IPS-18c (cell line): ENCODE measurements around the gene PLEKHN1.
"Not testable (repeated sequence)": the region's sequence is repeated elsewhere in the genome, so short reads cannot be mapped to it uniquely, and the experiment has no call there.

Experiments
- H3K4me3 ChIP-seq: 2 replicates; pipeline ENCODE4 v1.7.0; 2013; ENCODE audit warnings: low read depth, mild to moderate bottlenecking, low read length, moderate library complexity; ENCODE audit not compliant: insufficient read depth
- H3K9me3 ChIP-seq: one replicate; pipeline ENCODE4 v1.6.1; 2013; ENCODE audit warnings: mild to moderate bottlenecking, low read length, moderate library complexity; ENCODE audit not compliant: control insufficient read depth, insufficient read depth

The PLEKHN1 gene

GRCh38 chr1:965526-966134 is 652 bp upstream of the PLEKHN1 start:
- Histone ChIP-seq H3K9me3 (peaks cover 2% of the 10 kb centered on the region), H3K4me3 (no peak overlapping the region)

GRCh38 chr1:966704-967300 is 520 bp downstream of the PLEKHN1 start:
- Histone ChIP-seq H3K4me3 (peak overlapping the region; percentile 59), H3K9me3 (peaks cover 2% of the 10 kb centered on the region)

GRCh38 chr1:967466-968343 is 1.4 kb downstream of the PLEKHN1 start:
- peaks cover 2% of the 10 kb centered on the region for H3K9me3 ChIP-seq
- H3K4me3 ChIP-seq: no peak overlapping the region

- H3K9me3 ChIP-seq: peaks cover 2% of the 10 kb centered on the region
- no peak overlapping the region for H3K4me3 ChIP-seq
These were observed 3.1 kb downstream of the PLEKHN1 start for GRCh38 chr1:969260-969855.

DNA sequence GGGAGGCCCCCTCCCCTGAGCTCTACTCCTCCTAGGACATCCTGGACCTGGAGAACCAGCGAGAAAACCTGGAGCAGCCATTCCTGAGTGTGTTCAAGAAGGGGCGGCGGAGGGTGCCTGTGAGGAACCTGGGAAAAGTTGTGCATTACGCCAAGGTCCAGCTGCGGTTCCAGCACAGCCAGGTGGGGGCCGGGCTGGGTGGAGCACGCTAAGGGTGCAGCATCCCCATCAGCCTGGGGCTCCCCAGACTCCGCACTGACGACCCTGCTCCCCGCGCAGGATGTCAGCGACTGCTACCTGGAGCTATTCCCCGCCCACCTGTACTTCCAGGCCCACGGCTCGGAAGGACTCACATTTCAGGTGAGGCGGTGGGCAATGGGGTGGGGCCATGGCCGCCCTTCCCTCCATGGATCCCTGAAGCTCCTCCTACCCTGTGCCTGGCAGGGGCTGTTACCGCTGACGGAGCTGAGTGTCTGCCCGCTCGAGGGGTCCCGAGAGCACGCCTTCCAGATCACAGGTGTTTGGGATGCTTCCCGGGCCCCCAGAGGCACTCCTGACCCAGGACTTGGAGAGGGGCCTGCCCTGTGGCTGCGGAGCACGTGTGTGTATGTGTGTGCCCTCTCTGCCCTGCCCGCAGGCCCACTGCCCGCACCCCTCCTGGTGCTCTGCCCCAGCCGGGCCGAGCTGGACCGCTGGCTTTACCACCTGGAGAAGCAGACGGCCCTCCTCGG is 4.1 kb downstream of the PLEKHN1 start:
- H3K9me3 ChIP-seq: peaks cover 3% of the 10 kb centered on the region
- no peak overlapping the region for H3K4me3 ChIP-seq

DNA sequence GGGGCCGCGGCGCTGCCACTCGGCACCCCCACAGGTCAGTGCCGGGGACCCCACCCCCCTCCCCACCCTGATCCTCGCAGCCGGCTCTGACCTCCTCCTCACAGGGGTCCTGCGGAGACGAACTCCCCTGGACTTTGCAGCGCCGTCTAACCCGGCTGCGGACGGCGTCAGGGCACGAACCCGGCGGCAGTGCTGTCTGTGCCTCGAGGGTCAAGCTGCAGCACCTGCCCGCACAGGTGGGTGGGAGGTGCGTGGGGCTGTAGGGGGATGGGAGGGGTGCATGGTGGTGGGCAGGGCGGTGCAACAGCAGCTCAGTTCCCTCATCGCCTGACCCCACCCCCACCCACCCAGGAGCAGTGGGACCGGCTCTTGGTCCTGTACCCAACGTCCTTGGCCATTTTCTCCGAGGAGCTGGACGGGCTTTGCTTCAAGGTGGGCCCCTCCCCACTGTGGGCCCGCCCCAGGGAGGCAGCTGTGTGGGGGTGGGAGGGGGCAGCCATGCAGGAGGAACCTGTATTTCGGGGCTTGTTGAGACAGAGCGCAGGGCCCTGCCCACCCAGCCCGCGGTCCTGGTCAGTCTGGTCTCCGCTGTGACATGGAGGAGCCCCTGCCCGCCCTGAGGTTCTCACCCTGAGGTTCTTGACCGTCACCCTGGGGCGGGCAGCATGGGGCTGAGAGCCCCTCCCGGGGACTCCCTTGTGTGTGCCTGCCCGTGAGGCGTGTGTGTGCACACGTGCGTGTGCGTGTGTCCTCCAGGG is 4.9 kb downstream of the PLEKHN1 start:
- Histone ChIP-seq H3K9me3 (peaks cover 4% of the 10 kb centered on the region), H3K4me3 (no peak overlapping the region)

DNA sequence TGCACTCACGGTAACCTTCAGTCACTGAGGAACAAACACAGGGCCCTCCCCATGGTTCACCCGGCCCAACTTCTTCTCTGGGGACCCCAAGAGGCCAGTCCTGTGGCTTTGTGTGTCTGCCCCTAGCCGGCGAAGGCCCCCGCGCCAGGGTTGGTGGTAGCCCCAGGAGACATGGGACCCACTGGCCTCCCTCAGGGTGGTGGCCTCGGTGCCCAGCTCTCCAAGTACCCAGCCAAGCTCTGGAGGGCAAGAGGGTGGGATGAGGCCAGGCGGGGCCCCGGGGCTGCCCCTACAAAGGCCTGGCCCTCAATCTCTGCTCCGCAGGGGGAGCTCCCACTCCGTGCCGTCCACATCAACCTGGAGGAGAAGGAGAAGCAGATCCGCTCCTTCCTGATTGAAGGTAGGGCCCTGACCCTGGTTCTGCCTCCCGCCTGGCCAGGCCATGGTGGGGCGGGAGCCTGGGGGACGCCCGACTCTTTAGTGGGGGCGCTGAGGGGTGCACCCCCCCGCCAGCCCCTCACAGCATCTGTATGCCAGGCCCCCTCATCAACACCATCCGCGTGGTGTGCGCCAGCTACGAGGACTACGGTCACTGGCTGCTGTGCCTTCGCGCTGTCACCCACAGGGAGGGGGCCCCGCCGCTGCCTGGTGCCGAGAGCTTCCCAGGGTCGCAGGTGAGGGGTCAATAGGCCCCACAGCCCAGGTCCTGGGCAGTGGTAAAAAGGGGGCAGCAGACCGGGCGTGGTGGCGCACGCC is 5.6 kb downstream of the PLEKHN1 start:
- peaks cover 4% of the 10 kb centered on the region for H3K9me3 ChIP-seq
- no peak overlapping the region for H3K4me3 ChIP-seq

DNA sequence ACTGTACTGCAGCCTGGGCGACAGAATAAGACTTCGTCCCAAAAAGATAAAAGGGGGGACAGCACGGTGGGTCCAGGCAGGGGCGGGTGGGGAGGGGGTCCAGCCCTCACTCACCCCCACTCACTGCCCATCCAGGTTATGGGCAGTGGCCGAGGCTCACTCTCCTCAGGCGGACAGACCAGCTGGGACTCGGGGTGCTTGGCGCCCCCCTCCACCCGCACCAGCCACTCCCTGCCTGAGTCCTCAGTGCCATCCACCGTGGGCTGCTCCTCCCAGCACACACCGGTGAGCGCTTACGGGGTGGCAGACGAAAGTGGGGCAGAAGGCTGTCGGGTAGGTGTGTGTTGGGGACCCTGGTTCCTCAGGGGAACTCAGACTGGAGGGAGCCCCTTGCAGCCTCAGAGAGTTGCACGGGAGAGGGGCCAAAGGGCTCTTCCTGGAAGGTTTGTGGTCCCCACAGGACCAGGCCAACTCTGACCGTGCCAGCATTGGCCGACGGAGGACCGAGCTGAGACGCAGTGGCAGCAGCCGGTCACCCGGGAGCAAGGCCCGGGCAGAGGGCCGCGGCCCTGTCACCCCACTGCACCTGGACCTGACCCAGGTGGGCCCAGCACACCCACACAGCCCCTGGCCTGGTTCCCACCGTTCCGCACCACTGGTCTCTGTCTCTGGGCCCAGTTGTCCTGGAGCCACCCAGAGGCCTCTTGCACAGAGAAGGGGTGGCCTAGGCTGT is 6.6 kb downstream of the PLEKHN1 start:
- H3K4me3 ChIP-seq: no peak overlapping the region
- H3K9me3 ChIP-seq: peaks cover 4% of the 10 kb centered on the region

GRCh38 chr1:973459-974292 is 7.4 kb downstream of the PLEKHN1 start:
- Histone ChIP-seq H3K4me3 (no peak overlapping the region), H3K9me3 (peaks cover 2% of the 10 kb centered on the region)

DNA sequence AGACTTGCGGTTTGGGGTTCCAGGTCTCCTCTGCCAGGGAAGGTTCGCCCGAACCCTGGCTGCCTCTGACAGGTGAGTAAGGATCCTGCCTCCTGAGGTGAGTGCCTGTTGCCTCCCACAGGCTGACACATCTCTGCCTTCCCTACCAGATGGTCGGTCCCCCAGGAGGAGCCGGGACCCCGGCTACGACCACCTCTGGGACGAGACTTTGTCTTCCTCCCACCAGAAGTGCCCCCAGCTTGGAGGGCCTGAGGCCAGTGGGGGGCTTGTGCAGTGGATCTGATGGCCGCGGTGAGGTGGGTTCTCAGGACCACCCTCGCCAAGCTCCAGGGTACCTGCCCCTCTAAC is 8.0 kb downstream of the PLEKHN1 start:
- Histone ChIP-seq H3K4me3 (no peak overlapping the region), H3K9me3 (peaks cover 2% of the 10 kb centered on the region)

DNA sequence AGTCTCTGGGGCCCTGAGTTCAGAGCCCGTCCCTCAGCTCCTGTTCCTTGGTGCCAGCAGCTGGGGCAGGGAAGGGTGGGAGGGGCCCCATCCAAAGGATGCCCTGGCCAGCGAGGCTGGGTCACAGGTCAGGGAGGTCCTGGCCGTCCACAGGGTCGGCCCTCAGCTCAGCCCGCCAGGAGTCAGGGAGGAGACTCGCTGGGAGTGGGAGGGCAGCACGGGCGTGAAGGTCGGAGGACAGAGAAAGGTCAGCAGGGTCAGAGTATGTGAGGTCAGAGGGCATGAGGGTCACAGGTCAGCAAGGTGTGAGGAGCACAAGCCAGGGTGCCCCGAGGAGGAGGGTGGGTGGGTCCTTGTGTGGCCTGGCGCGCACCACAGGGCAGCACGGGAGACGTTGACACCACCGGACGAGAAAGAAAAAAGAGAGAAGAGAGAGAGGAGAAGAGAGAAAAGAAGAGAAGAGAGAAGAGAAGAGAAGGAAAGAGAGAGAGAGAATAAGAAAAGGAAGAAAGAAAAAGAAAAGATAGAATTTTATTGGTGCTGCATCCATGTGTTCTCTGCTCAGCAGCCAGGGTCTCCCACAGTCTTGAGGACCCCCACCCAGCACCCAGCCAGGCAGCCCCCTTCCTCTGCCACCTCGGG is 8.5 kb downstream of the PLEKHN1 start:
- Histone ChIP-seq H3K9me3 (peaks cover 2% of the 10 kb centered on the region), H3K4me3 (no peak overlapping the region)

GRCh38 chr1:975365-975764 is 9.1 kb downstream of the PLEKHN1 start:
- H3K4me3 ChIP-seq: no peak overlapping the region
- H3K9me3 ChIP-seq: peaks cover 2% of the 10 kb centered on the region

DNA sequence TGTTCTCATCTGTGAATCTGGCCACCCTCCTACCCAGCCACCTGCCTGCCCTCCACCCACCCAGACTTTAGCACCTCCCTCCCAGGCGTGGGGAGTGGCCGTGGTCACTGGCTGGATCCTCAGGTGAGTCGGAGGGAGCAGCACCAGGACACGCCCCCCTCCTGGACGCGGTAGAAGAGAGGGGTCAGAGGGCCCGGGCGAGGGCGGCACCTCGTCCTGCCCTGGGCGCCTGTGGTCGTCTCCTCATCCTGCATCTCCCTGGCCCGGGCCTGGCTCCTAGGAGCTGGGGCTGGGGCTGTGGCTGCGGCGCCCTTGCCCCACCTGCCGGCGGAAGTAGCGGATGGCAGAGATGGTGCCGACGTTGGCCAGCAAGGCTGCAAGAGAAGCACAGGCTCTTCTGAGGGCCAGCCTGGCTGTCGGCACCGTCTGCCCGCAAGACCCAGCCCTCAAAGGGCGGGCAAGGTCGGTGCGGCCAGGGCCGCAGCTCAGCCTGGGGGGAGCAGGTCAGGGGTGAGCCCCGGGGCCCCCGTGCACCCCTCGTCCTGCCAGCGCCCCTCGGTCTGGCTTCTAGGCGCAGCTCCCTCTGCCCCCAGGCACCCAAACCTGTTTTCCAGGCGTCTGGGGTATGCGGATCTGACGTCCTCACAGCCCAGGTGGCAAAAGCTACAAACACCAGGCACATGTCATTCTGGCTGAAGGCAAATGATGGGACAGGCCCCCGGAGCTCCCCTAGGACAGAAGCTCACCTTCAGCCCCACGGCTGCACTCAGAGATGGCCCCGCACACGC is 9.8 kb downstream of the PLEKHN1 start:
- Histone ChIP-seq H3K4me3 (peak overlapping the region; percentile 36), H3K9me3 (peaks cover 2% of the 10 kb centered on the region)

DNA sequence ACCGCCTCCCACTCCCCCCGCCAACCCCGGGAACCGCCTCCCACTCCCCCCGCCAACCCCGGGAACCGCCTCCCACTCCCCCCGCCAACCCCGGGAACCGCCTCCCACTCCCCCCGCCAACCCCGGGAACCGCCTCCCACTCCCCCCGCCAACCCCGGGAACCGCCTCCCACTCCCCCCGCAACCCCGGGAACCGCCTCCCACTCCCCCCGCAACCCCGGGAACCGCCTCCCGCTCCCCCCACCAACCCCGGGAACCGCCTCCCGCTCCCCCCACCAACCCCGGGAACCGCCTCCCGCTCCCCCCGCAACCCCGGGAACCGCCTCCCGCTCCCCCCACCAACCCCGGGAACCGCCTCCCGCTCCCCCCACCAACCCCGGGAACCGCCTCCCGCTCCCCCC is 10.5 kb downstream of the PLEKHN1 start:
- not testable (repeated sequence) for H3K9me3 ChIP-seq, H3K4me3 ChIP-seq
